K562 (cell line): ENCODE measurements around the gene CRIP3. TPM values are rescaled to one million over a fixed set of nuclear protein-coding genes. Genes with fewer than 3 reads are reported as not detected.
A peak's percentile ranks its signal among the peaks of the same experiment; 100 is the strongest.

Experiments
- ATAC-seq: fragments of 200-7000 bp; cut with Tn5 transposase; 3 replicates; pipeline ENCODE4 v1.9.1; 2020; ENCODE audit warnings: moderate library complexity
- BruUV-seq: library from RNA; stranded (reverse); fragments of 400-500 nt; replicated peaks from 2 replicates; lab custom pipeline; 2021; lab: Mats Ljungman, UMichigan
- CTCF ChIA-PET: fragments of 300-600 bp; formaldehyde crosslinking; extraction: SDS; loops from one replicate; lab custom pipeline; 2021; ENCODE audit warnings: low intra/inter-chr PET ratio; lab: Yijun Ruan, JAX
- POLR2A ChIA-PET: fragments of 300-600, 350-650 bp; sonication (Branson Sonifier 250); formaldehyde crosslinking; extraction: SDS; loops from one replicate; lab custom pipeline; 2021; ENCODE audit warnings: antibody characterized with exemption, inconsistent platforms; lab: Yijun Ruan, JAX
- DNase-seq, 4 experiments: peaks; one replicate each; pipeline versions ENCODE4 v3.0.0 to v3.0.0-alpha.2; 2011 to 2018; ENCODE audit warnings: low spot score in 3 of 4, mixed read lengths in 3 of 4; ENCODE audit errors: extremely low read depth in 1 of 4
- FAIRE-seq: peaks from 2 replicates; lab custom pipeline; 2011; peaks lifted over from hg19 to GRCh38; lab: Jason Lieb, UNC
- H2AFZ ChIP-seq: 2 replicates; pipeline ENCODE4 v1.6.0; 2011; ENCODE audit warnings: low read depth, low read length, control low read depth, inconsistent platforms
- H3K27ac ChIP-seq: fragments of 200-600 bp; 3 replicates; pipeline ENCODE4 v1.8.0; 2011; ENCODE audit warnings: low read depth, mild to moderate bottlenecking, control low read depth, inconsistent platforms, low read length, moderate library complexity, mixed read lengths; ENCODE audit errors: extremely low read depth
- H3K27me3 ChIP-seq, 2 experiments: fragments of 300-600 bp in 1 of 2; 2 replicates in 1 of 2; 3 replicates in 1 of 2; pipeline versions ENCODE4 v1.6.0 to v1.8.0; 2011; ENCODE audit warnings: inconsistent platforms in 2 of 2, low read length in 2 of 2, mild to moderate bottlenecking in 1 of 2, mixed read lengths in 1 of 2, moderate library complexity in 1 of 2; ENCODE audit not compliant: control insufficient read depth in 2 of 2, insufficient read depth in 2 of 2
- H3K36me3 ChIP-seq: fragments of 300-600 bp; 3 replicates; pipeline ENCODE4 v1.8.0; 2011; ENCODE audit warnings: mild to moderate bottlenecking, low read length, inconsistent platforms; ENCODE audit not compliant: control insufficient read depth, insufficient read depth
- H3K4me1 ChIP-seq, 2 experiments: fragments of 200-600 bp in 1 of 2; replicated peaks in 1 of 2; 2 replicates in 1 of 2; 3 replicates in 1 of 2; pipeline versions ENCODE4 v1.5.1 to v1.8.0; 2011; ENCODE audit warnings: inconsistent platforms in 2 of 2, low read length in 2 of 2, mild to moderate bottlenecking in 1 of 2, mixed read lengths in 1 of 2, moderate library complexity in 1 of 2; ENCODE audit not compliant: control insufficient read depth in 2 of 2, insufficient read depth in 2 of 2
- H3K4me2 ChIP-seq: 2 replicates; pipeline ENCODE4 v1.6.1; 2011; ENCODE audit warnings: low read length, control low read depth, inconsistent platforms, mixed read lengths; ENCODE audit not compliant: insufficient read depth
- H3K4me3 ChIP-seq: fragments of 200-600 bp; sonication (generic), shearing (Covaris generic); 2 replicates; pipeline ENCODE4 v1.5.1; 2016; ENCODE audit warnings: control low read depth, inconsistent platforms
- H3K79me2 ChIP-seq: fragments of 200-600 bp; 3 replicates; pipeline ENCODE4 v1.8.0; 2011; ENCODE audit warnings: low read length, inconsistent platforms; ENCODE audit not compliant: control insufficient read depth, insufficient read depth
- H3K9ac ChIP-seq, 2 experiments: 2 replicates each; pipeline versions ENCODE4 v1.6.0 to v1.6.1; 2011; ENCODE audit warnings: low read depth in 2 of 2, low read length in 2 of 2, control low read depth in 1 of 2, inconsistent platforms in 1 of 2, mild to moderate bottlenecking in 1 of 2, mixed read lengths in 1 of 2; ENCODE audit not compliant: insufficient read depth in 1 of 2
- H3K9me1 ChIP-seq: one replicate; pipeline ENCODE4 v1.6.0; 2011; ENCODE audit warnings: inconsistent platforms, mild to moderate bottlenecking, low read length, moderate library complexity; ENCODE audit not compliant: control insufficient read depth, insufficient read depth
- H3K9me3 ChIP-seq: replicated peaks from 2 replicates; pipeline ENCODE4 v1.5.1; 2011; ENCODE audit warnings: low read depth, low read length, inconsistent platforms; ENCODE audit not compliant: control insufficient read depth, insufficient read depth
- H4K20me1 ChIP-seq: replicated peaks from 2 replicates; pipeline ENCODE4 v1.6.1; 2011; ENCODE audit warnings: low read length, inconsistent platforms, mixed read lengths; ENCODE audit not compliant: control insufficient read depth, insufficient read depth
- AFF4 ChIP-seq: sonication (generic); formaldehyde crosslinking; IDR thresholded peaks from 2 replicates; pipeline ENCODE4 v1.8.0; 2023; ENCODE audit warnings: mild to moderate bottlenecking, missing genetic modification reagents
- BRF1 ChIP-seq: IDR thresholded peaks from 3 replicates; pipeline ENCODE4 v1.6.1; 2011; ENCODE audit warnings: borderline replicate concordance, mild to moderate bottlenecking; ENCODE audit not compliant: insufficient read length; ENCODE audit errors: extremely low read depth
- ESRRA ChIP-seq: fragments of 450-650 bp; IDR thresholded peaks from 2 replicates; pipeline ENCODE4 v1.6.1; 2014; ENCODE audit warnings: low read depth, mild to moderate bottlenecking, moderate library complexity, borderline replicate concordance
- NBN ChIP-seq: fragments of 450-650 bp; IDR thresholded peaks from 2 replicates; pipeline ENCODE4 v1.6.1; 2016; ENCODE audit warnings: low read depth, mild to moderate bottlenecking
- RREB1 ChIP-seq: fragments of 250-450 bp; sonication (Bioruptor Pico); IDR thresholded peaks from 2 replicates; pipeline ENCODE4 v1.4.0; 2020
- TFE3 ChIP-seq: fragments of 450-650 bp; formaldehyde crosslinking; IDR thresholded peaks from 2 replicates; pipeline ENCODE4 v1.4.0; 2020; ENCODE audit warnings: mild to moderate bottlenecking, mixed read lengths
- TRIM28 ChIP-seq: fragments of 450-650 bp; IDR thresholded peaks from 2 replicates; pipeline ENCODE4 v1.6.1; 2017
- WHSC1 ChIP-seq: IDR thresholded peaks from one replicate; pipeline ENCODE4 v1.6.1; 2012; ENCODE audit warnings: low read length, control low read depth, inconsistent platforms
- YY1 ChIP-seq, 3 experiments: IDR thresholded peaks; 2 replicates each; pipeline ENCODE4 v1.6.1; 2011; ENCODE audit warnings: low read length in 2 of 3, mild to moderate bottlenecking in 2 of 3, moderate library complexity in 2 of 3, borderline replicate concordance in 1 of 3, control low read depth in 1 of 3, low read depth in 1 of 3; ENCODE audit not compliant: insufficient read depth in 3 of 3, insufficient replicate concordance in 2 of 3, control insufficient read depth in 1 of 3, insufficient read length in 1 of 3; ENCODE audit errors: extremely low read depth in 1 of 3
- ZNF197 ChIP-seq: fragments of 200-800 bp; sonication (Bioruptor generic); IDR thresholded peaks from 2 replicates; pipeline ENCODE4 v1.6.1; 2016; ENCODE audit warnings: low read depth, missing genetic modification characterization, missing compliant biosample characterization
- WGBS: fragments of 100-300 bp; shearing (Covaris generic); methylation state at CpG from one replicate; pipeline ENCODE4 v1.1.6; 2016; ENCODE audit warnings: low coverage, mixed read lengths; ENCODE audit not compliant: insufficient coverage; ENCODE audit errors: missing lambda C conversion rate; 5-methylcytosine and 5-hydroxymethylcytosine counted together
- in situ Hi-C: fragments of 300-500 bp; cut with MboI; formaldehyde crosslinking; loops from 4 replicates; pipeline ENCODE4 v1.15.0; 2018; ENCODE audit warnings: inconsistent platforms, mixed read lengths
- intact Hi-C: fragments of 100-400 bp; cut with micrococcal nuclease; formaldehyde crosslinking; loops from 2 replicates; pipeline ENCODE4 v1.14.2; 2022
- polyA plus RNA-seq, 8 experiments: library from polyadenylated mRNA; depleted of rRNA in 4 of 8; stranded (reverse) in 5 of 8; unstranded in 3 of 8; fragments of >200 nt; fragmentation: Nextera tagmentation in 2 of 8; fragmentation: Illumina TruSeq in 1 of 8; extraction: Ambion mirVana in 2 of 8; extraction: Trizol in 1 of 8; gene quantifications; 2 replicates each; pipeline versions ENCODE4 v1.2.1 to v1.2.3, GENCODE V29; 2011 to 2014; ENCODE audit warnings: inconsistent platforms in 1 of 8, missing spikeins in 1 of 8
- total RNA-seq, 7 experiments: library from RNA; depleted of rRNA in 6 of 7; stranded (reverse); fragments of >200 nt in 6 of 7; fragmentation: Illumina TruSeq in 2 of 7; extraction: Trizol in 2 of 7; gene quantifications; 2 replicates each; pipeline versions ENCODE4 v1.2.1 to v1.2.3, GENCODE V29; 2011 to 2021; ENCODE audit warnings: low replicate concordance in 1 of 7

Gene CRIP3
- total and polyA plus RNA-seq, 9 of the 15 experiments (the other 6 are each of a cell fraction or from before 2014, with no cell fraction given), result 0.36 to 2.1 (median 0.87) TPM

GRCh38 chr6:43313813-43314212, 5.2 kb upstream of the CRIP3 start:
- H3K9me1 ChIP-seq, result peaks cover 3% of the 10 kb centered on the region
- H3K27ac ChIP-seq, result no peak overlapping the region
- DNase-seq (no peak), ATAC-seq (peak; percentile 34; the same call in 1 of the 3 replicates), FAIRE-seq (no peak)
- WGBS, result 0% methylated on average over 1 of the region's 1 CpG
- in situ Hi-C loops, result no loop called here
- ChIA-PET POLR2A (interaction anchor here (0.9 to 1.5 kb wide), 2 partner anchors 11 to 56 kb away, joined by 3 to 8 read pairs; partner anchors contain the start of gene ZNF318), CTCF (no interaction called here)
- H3K27me3 ChIP-seq, result peaks cover 6 to 10% of the 10 kb centered on the region in 2 experiments; a peak in 2 of 5 replicates
- H3K9ac ChIP-seq, result no peak overlapping the region
- no peak overlapping the region for H2AFZ ChIP-seq
- no peaks in the 10 kb centered on the region for H3K36me3 ChIP-seq
- no TSS peak for BruUV-seq
- H3K4me1 ChIP-seq, result peaks cover 2 to 19% of the 10 kb centered on the region in 2 experiments
- H3K79me2 ChIP-seq, result no peaks in the 10 kb centered on the region
- no peaks in the 10 kb centered on the region for H4K20me1 ChIP-seq
- no peaks in the 10 kb centered on the region for H3K9me3 ChIP-seq
- intact Hi-C loops, result no loop called here
- H3K4me3 ChIP-seq, result no peak overlapping the region
- H3K4me2 ChIP-seq, result no peak overlapping the region
- no peak for TF ChIP-seq ESRRA
- no peak for TF ChIP-seq ZNF197
- no peak for TF ChIP-seq NBN
- TF ChIP-seq WHSC1, result no peak
- TF ChIP-seq TFE3, result no peak
- no peak for TF ChIP-seq AFF4
- TF ChIP-seq BRF1, result no peak
- no peak for TF ChIP-seq YY1 (IDR thresholded peaks at IDR 0.05; ENCODE audit: borderline replicate concordance in 1 of 3, control insufficient read depth in 1 of 3, extremely low read depth in 1 of 3, insufficient read depth in 3 of 3, insufficient read length in 1 of 3, insufficient replicate concordance in 2 of 3, low read depth in 1 of 3, low read length in 2 of 3)
- TF ChIP-seq TRIM28, result no peak
- no peak for TF ChIP-seq RREB1 (CRISPR knock-in tag)
